Activated T-cell treated with anti-CD3 and anti-CD28 coated beads, Interleukin-2, amount 50 U/mL, for 1 hour (primary cell): ENCODE results near the gene SHC2.
"Not testable (repeated sequence)": the region's sequence is repeated elsewhere in the genome, so short reads cannot be mapped to it uniquely, and the experiment has no call there.

Experiments
- DNase-seq: peaks from one replicate; pipeline ENCODE4 v3.0.0-alpha.2; 2020

Gene SHC2

DNA sequence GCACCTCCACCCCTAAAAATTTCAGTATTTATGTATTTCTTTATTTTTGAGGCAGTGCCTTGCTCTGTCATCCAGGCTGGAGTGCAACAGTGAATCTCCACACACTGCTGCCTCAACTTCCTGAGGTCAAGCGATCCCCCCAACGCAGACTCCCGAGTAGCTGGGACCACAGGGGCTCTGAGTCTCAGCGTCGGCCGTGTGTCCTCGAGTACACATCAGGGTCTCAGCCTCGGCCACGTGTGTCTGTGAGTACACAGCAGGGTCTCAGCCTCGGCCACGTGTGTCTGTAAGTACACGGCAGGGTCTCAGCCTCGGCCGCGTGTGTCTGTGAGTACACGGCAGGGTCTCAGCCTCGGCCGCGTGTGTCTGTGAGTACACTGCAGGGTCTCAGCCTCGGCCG, 73.1 kb downstream of the SHC2 start:
- no peak for DNase-seq

DNA sequence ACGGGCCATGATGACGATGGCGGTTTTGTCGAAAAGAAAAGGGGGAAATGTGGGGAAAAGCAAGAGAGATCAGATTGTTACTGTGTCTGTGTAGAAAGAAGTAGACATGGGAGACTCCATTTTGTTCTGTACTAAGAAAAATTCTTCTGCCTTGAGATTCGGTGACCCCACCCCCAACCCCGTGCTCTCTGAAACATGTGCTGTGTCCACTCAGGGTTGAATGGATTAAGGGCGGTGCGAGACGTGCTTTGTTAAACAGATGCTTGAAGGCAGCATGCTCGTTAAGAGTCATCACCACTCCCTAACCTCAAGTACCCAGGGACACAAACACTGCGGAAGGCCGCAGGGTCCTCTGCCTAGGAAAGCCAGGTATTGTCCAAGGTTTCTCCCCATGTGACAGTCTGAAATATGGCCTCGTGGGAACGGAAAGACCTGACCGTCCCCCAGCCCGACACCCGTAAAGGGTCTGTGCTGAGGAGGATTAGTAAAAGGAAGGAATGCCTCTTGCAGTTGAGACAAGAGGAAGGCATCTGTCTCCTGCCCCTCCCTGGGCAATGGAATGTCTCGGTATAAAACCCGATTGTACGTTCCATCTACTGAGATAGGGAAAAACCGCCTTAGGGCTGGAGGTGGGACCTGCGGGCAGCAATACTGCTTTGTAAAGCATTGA, 74.1 kb downstream of the SHC2 start:
- not testable (repeated sequence) for DNase-seq

GRCh38 chr19:386189-386588, 74.6 kb downstream of the SHC2 start:
- not testable (repeated sequence) for DNase-seq

DNA sequence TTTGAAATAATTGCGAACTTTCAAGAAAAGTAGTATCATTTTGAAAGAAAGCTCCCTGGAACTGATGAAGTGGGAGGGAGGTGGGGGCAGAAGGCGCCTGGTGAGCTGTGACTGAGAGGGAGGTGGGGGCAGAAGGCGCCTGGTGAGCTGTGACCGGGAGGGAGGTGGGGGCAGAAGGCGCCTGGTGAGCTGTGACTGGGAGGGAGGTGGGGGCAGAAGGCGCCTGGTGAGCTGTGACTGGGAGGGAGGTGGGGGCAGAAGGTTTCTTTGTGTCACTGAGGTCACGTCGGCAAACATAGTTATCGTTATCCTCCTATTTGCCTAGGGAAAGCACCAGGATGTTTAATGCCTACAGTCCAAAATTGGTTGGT, 76.0 kb downstream of the SHC2 start:
- no peak for DNase-seq

- DNase-seq = no peak
Measured at GRCh38 chr19:383922-384798, 76.7 kb downstream of the SHC2 start.

- no peak for DNase-seq
Measured at GRCh38 chr19:383040-383439, 77.8 kb downstream of the SHC2 start.

DNA sequence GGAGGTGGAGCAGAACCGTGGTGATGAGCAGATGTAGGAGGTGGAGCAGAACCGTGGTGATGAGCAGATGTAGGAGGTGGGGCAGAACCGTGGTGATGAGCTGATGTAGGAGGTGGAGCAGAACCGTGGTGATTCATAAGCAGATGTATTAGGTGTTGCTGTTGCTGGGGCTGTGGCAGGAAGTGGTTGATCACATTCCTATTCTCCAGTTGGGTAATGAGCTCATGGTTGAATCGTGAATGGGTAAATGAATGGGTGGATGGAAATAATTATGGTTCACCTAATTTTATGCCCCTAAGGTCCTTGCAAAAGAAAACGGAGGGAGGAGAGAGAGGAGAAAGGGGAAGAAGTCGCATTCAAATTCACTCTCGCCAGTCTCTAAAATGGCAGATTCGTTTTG, 78.3 kb downstream of the SHC2 start:
- not testable (repeated sequence) for DNase-seq

- peak; percentile 23 for DNase-seq
Measured at GRCh38 chr19:381901-382300, 78.9 kb downstream of the SHC2 start.

- DNase-seq = not testable (repeated sequence)
Measured at GRCh38 chr19:380618-381219, 80.1 kb downstream of the SHC2 start.

- no peak for DNase-seq
Measured at GRCh38 chr19:379796-380195, 81.0 kb downstream of the SHC2 start.

DNA sequence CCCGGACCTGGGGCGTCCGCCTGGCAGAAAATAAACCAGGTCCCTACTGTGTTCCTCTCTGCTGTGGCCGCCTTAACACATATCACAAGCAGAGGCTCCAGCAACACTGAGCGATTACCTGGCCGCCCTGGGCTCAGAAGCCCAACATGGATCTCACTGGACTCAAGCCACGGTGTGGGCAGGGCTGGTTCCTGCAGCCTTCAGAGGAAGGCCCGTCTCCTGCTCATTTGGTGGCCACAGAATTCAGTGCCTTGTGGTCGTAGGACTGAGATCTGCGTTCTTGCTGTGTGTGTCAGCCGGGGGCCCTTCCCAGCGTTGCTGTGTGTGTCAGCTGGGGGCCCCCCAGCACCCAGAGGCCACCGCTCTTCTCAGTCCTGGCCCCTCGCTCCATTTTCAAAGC, 82.1 kb downstream of the SHC2 start:
- DNase-seq = no peak

DNA sequence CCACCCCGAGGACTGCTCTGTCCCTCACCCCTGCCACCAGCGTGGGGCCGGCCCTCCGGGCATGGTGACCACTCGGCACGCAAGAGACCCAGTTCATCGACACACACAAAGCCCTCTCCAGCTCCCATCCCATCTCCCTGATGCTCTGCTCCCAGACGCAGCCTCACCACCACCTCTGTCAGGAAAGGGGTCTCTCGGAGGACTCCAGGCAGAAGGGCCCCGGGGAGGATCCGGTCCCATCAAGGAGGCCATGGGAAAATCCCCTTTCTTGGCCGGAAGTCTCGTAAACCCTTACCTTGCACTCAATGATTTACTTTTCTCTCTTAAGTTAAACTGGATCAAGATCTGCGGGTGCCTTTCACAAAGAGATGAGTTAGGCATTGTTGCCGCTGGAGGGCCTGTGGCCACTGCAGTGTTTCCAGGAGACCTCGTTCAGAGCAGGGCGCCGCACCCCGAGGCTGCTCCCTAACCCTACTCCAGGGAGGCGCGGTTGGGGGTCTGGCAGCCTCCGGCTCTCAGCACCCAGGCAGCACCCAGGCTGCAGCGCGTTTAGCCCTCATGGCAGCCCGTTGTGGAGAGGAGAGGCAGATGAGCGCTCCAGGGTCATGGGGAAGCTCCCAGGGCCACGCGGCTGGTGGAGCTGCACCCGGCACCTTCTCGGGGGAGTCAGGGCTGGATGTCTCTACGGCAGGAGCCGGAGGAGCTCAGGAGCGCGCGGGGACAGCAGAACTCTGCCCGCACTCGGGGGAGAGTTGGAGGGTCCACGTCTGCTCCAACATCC, 82.8 kb downstream of the SHC2 start:
- DNase-seq = no peak

- DNase-seq = no peak
Measured at GRCh38 chr19:376111-376470, 84.7 kb downstream of the SHC2 start.

GRCh38 chr19:375395-376110, 85.3 kb downstream of the SHC2 start:
- no peak for DNase-seq

GRCh38 chr19:374886-375235, 86.0 kb downstream of the SHC2 start:
- no peak for DNase-seq

GRCh38 chr19:374183-374885, 86.5 kb downstream of the SHC2 start:
- DNase-seq = no peak

DNA sequence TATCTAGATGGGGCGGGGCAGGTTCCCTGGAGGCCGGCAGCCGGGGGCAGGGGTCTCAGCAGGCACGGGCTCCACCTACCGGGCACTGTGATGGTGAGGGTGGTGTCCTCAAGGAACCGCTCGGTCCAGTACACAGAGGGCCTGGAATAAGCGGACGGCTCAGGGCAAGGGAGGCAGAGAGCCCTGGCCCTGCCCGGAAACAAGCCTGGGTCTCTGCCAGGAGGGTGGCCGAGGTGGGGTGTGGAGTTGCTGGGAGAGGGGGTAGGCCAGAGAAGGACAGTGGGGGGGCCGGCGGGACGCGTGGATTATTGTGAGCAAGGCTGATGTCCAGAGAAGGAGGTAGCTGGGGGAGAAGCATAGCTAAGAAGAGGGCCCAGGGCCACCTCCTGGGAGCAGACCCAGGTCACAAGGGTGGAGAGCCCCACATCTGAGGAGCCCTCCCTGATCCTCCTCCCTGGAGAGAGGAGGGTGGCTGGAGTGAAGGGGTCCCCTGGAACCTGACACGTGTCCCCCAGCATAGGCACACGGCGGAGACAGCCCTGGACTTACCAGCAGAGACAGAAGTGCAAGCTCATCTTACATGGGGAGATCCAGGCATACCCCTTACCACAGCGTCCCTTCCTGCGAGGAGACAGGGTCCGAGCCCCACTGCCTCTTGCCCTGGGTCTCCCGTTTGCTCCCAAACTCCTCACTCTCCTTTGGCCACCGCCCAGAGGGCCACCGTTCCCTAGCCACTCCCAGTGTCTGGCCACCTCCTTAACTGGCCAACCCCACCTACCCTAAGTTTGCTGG, 87.2 kb downstream of the SHC2 start:
- no peak for DNase-seq

- no peak for DNase-seq
Measured at GRCh38 chr19:372306-372890, 88.4 kb downstream of the SHC2 start.

GRCh38 chr19:371501-372168, 89.2 kb downstream of the SHC2 start:
- DNase-seq = no peak

GRCh38 chr19:370641-371330, 90.0 kb downstream of the SHC2 start:
- DNase-seq = no peak
